IMR-90 (cell line): ENCODE data around the gene FAM81A.

Experiments used
- CEBPB ChIP-seq: IDR thresholded peaks from 2 replicates; pipeline ENCODE4 v1.6.1; 2012; ENCODE audit warnings: low read depth, low read length, improper control_type of control experiment
- MXI1 ChIP-seq: IDR thresholded peaks from 2 replicates; pipeline ENCODE4 v1.6.1; 2012; ENCODE audit warnings: low read depth, mild to moderate bottlenecking, low read length, moderate library complexity, borderline replicate concordance
- USF2 ChIP-seq: fragments of 150-350 bp; IDR thresholded peaks from 2 replicates; pipeline ENCODE4 v1.6.1; 2017; ENCODE audit warnings: mild to moderate bottlenecking, antibody characterized with exemption, low read length, low read depth
- TF ChIP-seq, protein P1 (sequence below): conservative IDR thresholded peaks from 2 replicates; pipeline ENCODE4 v1.5.1; 2012; ENCODE audit warnings: mild to moderate bottlenecking, low read depth, low read length, improper control_type of control experiment

GRCh38 chr15:59555696-59556095, 117.7 kb downstream of the FAM81A start:
- TF ChIP-seq USF2, result no peak
- TF ChIP-seq, protein P1, sequence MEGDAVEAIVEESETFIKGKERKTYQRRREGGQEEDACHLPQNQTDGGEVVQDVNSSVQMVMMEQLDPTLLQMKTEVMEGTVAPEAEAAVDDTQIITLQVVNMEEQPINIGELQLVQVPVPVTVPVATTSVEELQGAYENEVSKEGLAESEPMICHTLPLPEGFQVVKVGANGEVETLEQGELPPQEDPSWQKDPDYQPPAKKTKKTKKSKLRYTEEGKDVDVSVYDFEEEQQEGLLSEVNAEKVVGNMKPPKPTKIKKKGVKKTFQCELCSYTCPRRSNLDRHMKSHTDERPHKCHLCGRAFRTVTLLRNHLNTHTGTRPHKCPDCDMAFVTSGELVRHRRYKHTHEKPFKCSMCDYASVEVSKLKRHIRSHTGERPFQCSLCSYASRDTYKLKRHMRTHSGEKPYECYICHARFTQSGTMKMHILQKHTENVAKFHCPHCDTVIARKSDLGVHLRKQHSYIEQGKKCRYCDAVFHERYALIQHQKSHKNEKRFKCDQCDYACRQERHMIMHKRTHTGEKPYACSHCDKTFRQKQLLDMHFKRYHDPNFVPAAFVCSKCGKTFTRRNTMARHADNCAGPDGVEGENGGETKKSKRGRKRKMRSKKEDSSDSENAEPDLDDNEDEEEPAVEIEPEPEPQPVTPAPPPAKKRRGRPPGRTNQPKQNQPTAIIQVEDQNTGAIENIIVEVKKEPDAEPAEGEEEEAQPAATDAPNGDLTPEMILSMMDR, result no peak
- no peak for TF ChIP-seq MXI1
- no peak for TF ChIP-seq CEBPB
